GM12875 (cell line): Measurements from ENCODE around the gene USP21.
A peak's percentile ranks its signal among the peaks of the same experiment; 100 is the strongest.

ENCODE experiments used
- H3K4me3 ChIP-seq: one replicate; pipeline ENCODE4 v1.5.1; 2011; ENCODE audit warnings: low read depth, low read length, control low read depth
- CTCF ChIP-seq: IDR thresholded peaks from 2 replicates; pipeline ENCODE4 v1.5.1; 2011; ENCODE audit warnings: low read depth, mild to moderate bottlenecking, control low read depth, inconsistent platforms, low read length, moderate library complexity, borderline replicate concordance; ENCODE audit not compliant: insufficient read depth

The USP21 gene

GRCh38 chr1:161128591-161129420 is 30.5 kb upstream of the USP21 start:
- no peak for TF ChIP-seq CTCF

GRCh38 chr1:161130266-161130665 is 29.0 kb upstream of the USP21 start:
- H3K4me3 ChIP-seq, result no peak overlapping the region
- TF ChIP-seq CTCF, result no peak

More at GRCh38 chr1:161128591-161129420, 30.5 kb upstream of the USP21 start:
- no peak overlapping the region for H3K4me3 ChIP-seq

GRCh38 chr1:161131523-161132409 is 27.5 kb upstream of the USP21 start:
- H3K4me3 ChIP-seq, result peak overlapping the region; percentile 92
- no peak for TF ChIP-seq CTCF

- TF ChIP-seq CTCF, result no peak
Observed at GRCh38 chr1:161132410-161133219, 26.7 kb upstream of the USP21 start, which contains the start of gene DEDD. DEDD (minus strand) TSS chr1:161132667; CDS start chr1:161124462, 8,205 bp downstream.

GRCh38 chr1:161133220-161133740 is 26.0 kb upstream of the USP21 start:
- TF ChIP-seq CTCF, result no peak

More at GRCh38 chr1:161132410-161133219, 26.7 kb upstream of the USP21 start, which contains the start of gene DEDD:
- H3K4me3 ChIP-seq, result peak within 1 kb of the TSS; percentile 92

GRCh38 chr1:161137881-161138280 is 21.4 kb upstream of the USP21 start:
- TF ChIP-seq CTCF, result no peak

More at GRCh38 chr1:161133220-161133740, 26.0 kb upstream of the USP21 start:
- peak overlapping the region; percentile 92 for H3K4me3 ChIP-seq

More at GRCh38 chr1:161137881-161138280, 21.4 kb upstream of the USP21 start:
- H3K4me3 ChIP-seq, result no peak overlapping the region
